ENCODE results near the gene CLCN6. TPM values are rescaled to one million over a fixed set of nuclear protein-coding genes. Genes with fewer than 3 reads are reported as not detected.

Gene CLCN6
- total RNA-seq, 3 donors from 2014 or later = 14.6 to 21.1 (median 16.7) TPM

DNA sequence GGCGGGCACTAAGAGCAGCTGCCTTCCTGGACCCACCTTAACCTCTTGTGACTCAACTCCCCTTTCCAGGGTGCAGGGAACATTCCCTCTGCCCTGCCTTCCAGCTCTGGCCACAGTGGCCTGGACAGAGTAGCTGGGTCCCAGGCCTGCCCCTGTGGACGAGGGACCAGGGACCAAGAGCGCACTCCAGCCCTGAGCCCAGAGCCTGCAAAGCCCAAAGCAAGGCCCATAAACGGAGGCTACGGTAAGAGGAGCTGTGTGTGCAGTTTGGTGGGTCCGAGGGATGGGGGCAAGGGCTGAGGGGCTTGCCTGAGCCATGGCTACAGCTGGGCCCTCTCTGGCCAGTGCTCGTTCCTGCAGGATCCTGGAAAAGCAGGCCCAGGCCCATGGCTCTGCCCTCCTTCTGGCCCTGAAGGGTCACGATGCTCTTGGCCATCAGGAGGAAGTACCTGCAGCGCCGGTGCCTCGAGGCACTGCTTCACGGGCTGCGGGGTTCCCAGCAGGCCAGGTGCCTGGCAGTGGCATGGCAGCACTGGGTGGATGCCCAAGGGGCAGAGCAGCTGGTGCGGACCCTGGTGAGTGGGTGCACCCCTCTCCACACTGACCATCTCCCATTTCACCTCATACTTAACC, 18.1 kb upstream of the CLCN6 start:
- TF ChIP-seq POLR2A (IDR thresholded peaks at IDR 0.05) (no peak), POLR2AphosphoS5 (IDR thresholded peaks at IDR 0.05) (no peak)
- TF ChIP-seq, protein P1, sequence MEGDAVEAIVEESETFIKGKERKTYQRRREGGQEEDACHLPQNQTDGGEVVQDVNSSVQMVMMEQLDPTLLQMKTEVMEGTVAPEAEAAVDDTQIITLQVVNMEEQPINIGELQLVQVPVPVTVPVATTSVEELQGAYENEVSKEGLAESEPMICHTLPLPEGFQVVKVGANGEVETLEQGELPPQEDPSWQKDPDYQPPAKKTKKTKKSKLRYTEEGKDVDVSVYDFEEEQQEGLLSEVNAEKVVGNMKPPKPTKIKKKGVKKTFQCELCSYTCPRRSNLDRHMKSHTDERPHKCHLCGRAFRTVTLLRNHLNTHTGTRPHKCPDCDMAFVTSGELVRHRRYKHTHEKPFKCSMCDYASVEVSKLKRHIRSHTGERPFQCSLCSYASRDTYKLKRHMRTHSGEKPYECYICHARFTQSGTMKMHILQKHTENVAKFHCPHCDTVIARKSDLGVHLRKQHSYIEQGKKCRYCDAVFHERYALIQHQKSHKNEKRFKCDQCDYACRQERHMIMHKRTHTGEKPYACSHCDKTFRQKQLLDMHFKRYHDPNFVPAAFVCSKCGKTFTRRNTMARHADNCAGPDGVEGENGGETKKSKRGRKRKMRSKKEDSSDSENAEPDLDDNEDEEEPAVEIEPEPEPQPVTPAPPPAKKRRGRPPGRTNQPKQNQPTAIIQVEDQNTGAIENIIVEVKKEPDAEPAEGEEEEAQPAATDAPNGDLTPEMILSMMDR (IDR thresholded peaks at IDR 0.05) = no peak
- no peaks in the 10 kb centered on the region for H3K27me3 ChIP-seq
- no peaks in the 10 kb centered on the region for H3K36me3 ChIP-seq
- H3K27ac ChIP-seq = peak overlapping the region; percentile 88 to 97
- intact Hi-C loops (cut with DNase I; ENCODE audit: low total_unique reads) = no loop called here
- H3K9me3 ChIP-seq = no peaks in the 10 kb centered on the region
- H3K4me3 ChIP-seq = peak overlapping the region in 1 of 3 donors; percentile 38
- H3K4me1 ChIP-seq = peaks cover 0 to 18% of the 10 kb centered on the region in 2 donors
- no peak for DNase-seq (ENCODE audit: low spot score in 2 of 2)

GRCh38 chr1:11788549-11789053, 17.4 kb upstream of the CLCN6 start:
- intact Hi-C loops (cut with DNase I; ENCODE audit: low total_unique reads) = no loop called here
- Histone ChIP-seq H3K36me3 (no peaks in the 10 kb centered on the region), H3K4me1 (peaks cover 0 to 18% of the 10 kb centered on the region in 2 donors), H3K27me3 (no peaks in the 10 kb centered on the region), H3K4me3 (no peak overlapping the region), H3K27ac (peak overlapping the region; percentile 88 to 97), H3K9me3 (no peaks in the 10 kb centered on the region)
- DNase-seq (ENCODE audit: low spot score in 2 of 2) = no peak
- TF ChIP-seq, protein P1 (IDR thresholded peaks at IDR 0.05) = no peak
- TF ChIP-seq POLR2AphosphoS5 (IDR thresholded peaks at IDR 0.05) (no peak), POLR2A (IDR thresholded peaks at IDR 0.05) (no peak)

- intact Hi-C loops (cut with DNase I; ENCODE audit: low total_unique reads) = no loop called here
- Histone ChIP-seq H3K9me3 (no peaks in the 10 kb centered on the region), H3K36me3 (peaks cover 5% of the 10 kb centered on the region), H3K27me3 (no peaks in the 10 kb centered on the region), H3K4me1 (peaks cover 0 to 18% of the 10 kb centered on the region in 2 donors), H3K4me3 (peak overlapping the region in 1 of 3 donors; percentile 12), H3K27ac (peak overlapping the region; percentile 88 to 97)
- TF ChIP-seq POLR2A (IDR thresholded peaks at IDR 0.05) (no peak), POLR2AphosphoS5 (IDR thresholded peaks at IDR 0.05) (no peak)
- TF ChIP-seq, protein P1 (IDR thresholded peaks at IDR 0.05) = no peak
- no peak for DNase-seq (ENCODE audit: low spot score in 2 of 2)
Measured at GRCh38 chr1:11789126-11790067, 16.6 kb upstream of the CLCN6 start.

DNA sequence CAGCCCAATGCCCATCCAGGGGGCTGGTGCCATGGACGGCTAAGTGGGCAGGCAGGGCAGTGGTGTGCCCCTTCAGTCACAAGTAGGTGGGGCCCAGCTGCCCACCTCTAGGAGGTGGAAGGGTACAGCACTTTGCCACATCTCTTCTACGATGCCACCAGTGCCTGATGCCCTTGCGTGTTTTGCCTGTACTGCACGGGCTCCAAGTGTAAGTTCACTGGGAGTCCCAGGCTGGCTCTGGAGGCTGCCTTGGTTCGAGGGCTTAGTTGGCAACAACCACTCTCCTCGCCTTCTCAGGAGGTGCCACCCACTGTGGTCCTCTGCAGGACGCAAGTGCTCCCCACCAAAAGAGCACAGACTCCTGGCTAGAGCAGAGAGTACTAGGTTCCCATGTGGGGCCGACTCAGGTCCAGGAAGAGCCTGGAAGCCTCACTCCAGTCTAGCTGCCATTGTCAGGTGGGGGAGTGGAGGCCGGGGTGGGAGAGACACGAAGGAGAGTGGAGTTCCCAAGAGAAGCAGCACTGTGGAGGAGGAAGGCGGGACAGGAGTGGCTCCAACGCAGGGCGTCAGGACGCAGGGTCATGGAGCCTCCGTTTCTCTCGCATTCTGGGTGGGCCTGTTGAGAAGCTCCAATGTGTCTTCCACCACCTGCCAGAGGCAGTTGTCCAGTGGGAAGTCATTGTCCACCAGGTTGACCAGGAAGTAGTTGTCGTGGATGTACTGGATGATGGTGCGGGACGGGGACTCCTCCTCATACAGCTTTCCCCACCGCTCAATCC, 15.7 kb upstream of the CLCN6 start:
- Histone ChIP-seq H3K4me1 (peaks cover 0 to 10% of the 10 kb centered on the region in 2 donors), H3K4me3 (peak overlapping the region in 1 of 3 donors; percentile 12), H3K27me3 (no peaks in the 10 kb centered on the region), H3K27ac (peak overlapping the region; percentile 88 to 97), H3K36me3 (peaks cover 5% of the 10 kb centered on the region), H3K9me3 (no peaks in the 10 kb centered on the region)
- TF ChIP-seq POLR2A (IDR thresholded peaks at IDR 0.05) = no peak
- TF ChIP-seq POLR2AphosphoS5 (IDR thresholded peaks at IDR 0.05) = no peak
- TF ChIP-seq, protein P1 (IDR thresholded peaks at IDR 0.05) = no peak
- intact Hi-C loops (cut with DNase I; ENCODE audit: low total_unique reads) = no loop called here
- no peak for DNase-seq (ENCODE audit: low spot score in 2 of 2)
